Measurements from ENCODE around the gene PPP3CA.
"Not testable (repeated sequence)": the region's sequence is repeated elsewhere in the genome, so short reads cannot be mapped to it uniquely, and the experiment has no call there.

Gene PPP3CA

DNA sequence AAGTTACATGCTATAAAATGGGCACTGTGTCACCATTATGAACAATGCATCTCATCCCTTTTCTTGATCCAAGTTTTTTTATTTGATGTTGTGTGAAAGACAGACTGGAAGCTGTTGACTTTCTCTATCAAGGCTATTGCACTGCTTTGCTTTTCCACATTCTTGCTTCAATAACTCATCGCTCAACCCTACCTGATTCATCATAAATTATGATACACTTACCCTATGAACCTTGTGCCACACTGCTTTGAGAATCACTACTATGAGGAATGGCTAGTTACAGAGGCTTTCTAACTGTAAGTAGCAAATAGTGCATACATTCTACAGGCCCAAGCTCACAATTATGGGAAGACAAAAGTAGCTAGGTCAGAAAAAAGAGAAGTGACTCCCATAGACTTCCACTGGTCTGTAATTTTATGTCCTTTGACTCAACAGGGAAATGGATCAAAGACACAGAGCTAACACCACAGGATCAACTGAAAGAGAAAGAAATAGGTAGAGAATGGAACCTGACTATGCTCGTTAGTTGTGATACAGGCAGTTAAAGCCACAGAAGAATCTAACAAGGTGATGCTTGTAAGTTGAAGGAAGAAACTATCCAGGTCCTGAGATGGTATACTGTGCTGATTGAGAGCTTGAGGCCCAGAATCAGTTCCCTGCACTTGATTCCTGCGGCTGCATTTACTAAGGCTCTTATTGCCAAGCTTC lies 163.5 kb downstream of the PPP3CA start:
- TF ChIP-seq, protein P1, sequence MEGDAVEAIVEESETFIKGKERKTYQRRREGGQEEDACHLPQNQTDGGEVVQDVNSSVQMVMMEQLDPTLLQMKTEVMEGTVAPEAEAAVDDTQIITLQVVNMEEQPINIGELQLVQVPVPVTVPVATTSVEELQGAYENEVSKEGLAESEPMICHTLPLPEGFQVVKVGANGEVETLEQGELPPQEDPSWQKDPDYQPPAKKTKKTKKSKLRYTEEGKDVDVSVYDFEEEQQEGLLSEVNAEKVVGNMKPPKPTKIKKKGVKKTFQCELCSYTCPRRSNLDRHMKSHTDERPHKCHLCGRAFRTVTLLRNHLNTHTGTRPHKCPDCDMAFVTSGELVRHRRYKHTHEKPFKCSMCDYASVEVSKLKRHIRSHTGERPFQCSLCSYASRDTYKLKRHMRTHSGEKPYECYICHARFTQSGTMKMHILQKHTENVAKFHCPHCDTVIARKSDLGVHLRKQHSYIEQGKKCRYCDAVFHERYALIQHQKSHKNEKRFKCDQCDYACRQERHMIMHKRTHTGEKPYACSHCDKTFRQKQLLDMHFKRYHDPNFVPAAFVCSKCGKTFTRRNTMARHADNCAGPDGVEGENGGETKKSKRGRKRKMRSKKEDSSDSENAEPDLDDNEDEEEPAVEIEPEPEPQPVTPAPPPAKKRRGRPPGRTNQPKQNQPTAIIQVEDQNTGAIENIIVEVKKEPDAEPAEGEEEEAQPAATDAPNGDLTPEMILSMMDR (conservative IDR thresholded peaks at IDR 0.05; ENCODE audit: low read depth, low read length): no peak
- DNase-seq (ENCODE audit: low read depth): no peak
- H3K4me3 ChIP-seq (ENCODE audit: low read length): no peak overlapping the region

DNA sequence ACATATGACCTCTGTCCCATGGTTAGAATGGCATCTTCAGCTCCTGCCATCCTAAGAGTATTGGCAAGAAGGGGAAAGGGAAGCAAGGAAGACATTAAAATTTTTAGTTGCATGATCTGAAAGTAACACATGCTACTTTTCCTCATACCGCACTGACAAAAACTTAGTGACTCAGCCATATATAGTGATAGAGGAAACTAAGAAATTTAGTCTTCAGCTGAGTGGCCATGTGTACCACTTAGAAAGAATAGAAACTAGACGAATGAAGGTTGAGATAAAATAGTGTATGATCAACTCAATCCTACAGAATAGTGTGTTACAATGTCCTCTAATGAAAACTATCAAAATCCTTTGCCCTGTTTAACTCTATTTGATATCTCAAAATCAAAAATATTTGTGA lies 164.1 kb downstream of the PPP3CA start:
- DNase-seq (ENCODE audit: low read depth): no peak
- TF ChIP-seq, protein P1 (conservative IDR thresholded peaks at IDR 0.05; ENCODE audit: low read depth, low read length): no peak

DNA sequence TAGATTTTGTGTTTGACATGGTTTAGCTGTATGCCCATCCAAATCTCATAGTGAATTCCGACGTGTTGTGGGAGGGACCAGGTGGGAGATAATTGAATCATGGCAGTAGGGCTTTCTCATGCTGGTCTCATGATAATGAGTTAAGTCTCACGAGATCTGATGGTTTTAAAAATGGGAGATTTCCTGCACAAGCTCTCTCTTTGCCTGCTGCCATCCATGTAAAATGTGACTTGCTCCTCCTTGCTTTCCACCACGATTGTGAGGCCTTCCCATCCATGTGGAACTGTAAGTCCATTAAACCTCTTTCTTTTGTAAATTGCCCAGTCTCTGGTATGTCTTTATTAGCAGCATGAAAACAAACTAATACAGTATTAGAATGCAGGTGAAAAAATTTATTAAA lies 164.6 kb downstream of the PPP3CA start:
- H3K4me3 ChIP-seq (ENCODE audit: low read length); DNase-seq (ENCODE audit: low read depth): not testable (repeated sequence)

More for the DNA sequence above, 164.1 kb downstream of the PPP3CA start:
- H3K4me3 ChIP-seq (ENCODE audit: low read length): no peak overlapping the region

DNA sequence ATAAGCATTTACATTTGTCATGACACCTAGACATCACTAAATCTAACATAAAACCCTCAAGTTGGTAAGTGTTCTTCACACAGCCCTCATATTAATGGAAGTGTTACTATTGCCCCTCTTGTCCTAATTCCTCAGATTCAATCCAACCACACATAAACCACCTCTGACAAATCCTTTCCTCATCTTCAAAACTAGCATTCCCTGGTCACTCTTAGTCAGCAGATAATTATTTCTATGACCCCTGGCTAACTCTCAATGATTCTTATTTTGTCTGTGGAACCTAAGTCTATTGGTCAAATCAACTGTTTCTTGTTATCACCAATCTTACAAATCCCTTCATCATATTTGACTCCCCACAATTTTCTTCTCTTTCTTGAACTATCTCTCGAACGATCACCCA lies 168.6 kb downstream of the PPP3CA start:
- no peak for DNase-seq (ENCODE audit: low read depth)
- no peak overlapping the region for H3K4me3 ChIP-seq (ENCODE audit: low read length)
- TF ChIP-seq, protein P1 (conservative IDR thresholded peaks at IDR 0.05; ENCODE audit: low read depth, low read length): no peak

DNA sequence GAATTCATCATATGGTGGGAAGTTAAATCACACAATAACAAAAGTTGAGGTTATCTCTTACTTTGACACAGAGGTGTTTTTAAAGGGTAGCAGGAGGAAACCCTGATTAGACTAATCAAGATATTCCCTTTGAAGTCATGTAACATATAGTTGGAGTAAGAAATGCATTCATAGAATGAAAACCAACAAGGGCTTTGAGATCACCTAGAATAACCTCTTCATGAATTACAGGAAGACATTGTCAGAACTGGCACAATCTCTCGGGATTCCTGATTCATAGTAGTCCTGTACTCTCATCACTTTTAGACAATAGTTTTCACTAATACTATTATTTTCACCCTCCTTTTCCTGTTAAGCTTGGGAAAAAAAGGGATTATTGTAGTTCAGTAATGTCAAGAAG lies 170.2 kb downstream of the PPP3CA start:
- DNase-seq (ENCODE audit: low read depth): no peak
- TF ChIP-seq, protein P1 (conservative IDR thresholded peaks at IDR 0.05; ENCODE audit: low read depth, low read length): no peak
- no peak overlapping the region for H3K4me3 ChIP-seq (ENCODE audit: low read length)

DNA sequence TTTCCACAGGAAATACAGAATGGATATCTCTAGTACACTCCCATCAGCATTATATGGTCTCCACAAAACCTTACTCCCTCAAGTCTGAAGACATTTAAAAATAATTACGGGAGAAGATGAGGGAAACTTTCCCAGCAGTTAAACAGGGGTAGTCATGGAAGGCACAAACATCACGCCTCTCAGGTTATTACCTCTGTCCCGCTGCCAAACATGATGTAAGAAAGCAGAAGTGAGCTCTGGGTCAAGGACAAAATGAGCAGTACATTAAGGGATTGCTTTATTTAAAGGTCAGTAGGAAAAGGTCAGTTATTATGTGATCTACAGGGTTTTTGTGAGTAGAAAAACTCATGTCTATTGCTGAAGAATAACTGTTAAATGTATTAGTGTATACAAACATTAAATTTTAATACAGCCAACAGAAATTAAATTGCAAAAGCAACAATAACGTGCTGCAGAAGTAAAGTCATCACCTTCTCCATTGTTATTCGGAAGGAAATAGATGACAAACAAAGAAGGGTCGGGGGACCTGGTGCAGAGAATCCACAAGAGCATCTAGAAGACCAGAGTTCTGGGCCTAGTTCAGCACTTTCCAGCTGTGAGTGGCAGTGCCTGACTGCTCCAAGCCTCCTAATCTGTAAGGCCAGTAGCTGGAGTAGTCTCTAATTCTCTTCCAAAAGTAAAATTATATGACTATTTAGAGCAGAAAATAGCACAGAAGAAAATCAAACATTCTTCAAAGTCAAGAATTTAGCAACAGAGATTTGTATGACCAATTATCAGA lies 171.2 kb downstream of the PPP3CA start:
- TF ChIP-seq, protein P1 (conservative IDR thresholded peaks at IDR 0.05; ENCODE audit: low read depth, low read length): no peak
- DNase-seq (ENCODE audit: low read depth): no peak
- H3K4me3 ChIP-seq (ENCODE audit: low read length): no peak overlapping the region

DNA sequence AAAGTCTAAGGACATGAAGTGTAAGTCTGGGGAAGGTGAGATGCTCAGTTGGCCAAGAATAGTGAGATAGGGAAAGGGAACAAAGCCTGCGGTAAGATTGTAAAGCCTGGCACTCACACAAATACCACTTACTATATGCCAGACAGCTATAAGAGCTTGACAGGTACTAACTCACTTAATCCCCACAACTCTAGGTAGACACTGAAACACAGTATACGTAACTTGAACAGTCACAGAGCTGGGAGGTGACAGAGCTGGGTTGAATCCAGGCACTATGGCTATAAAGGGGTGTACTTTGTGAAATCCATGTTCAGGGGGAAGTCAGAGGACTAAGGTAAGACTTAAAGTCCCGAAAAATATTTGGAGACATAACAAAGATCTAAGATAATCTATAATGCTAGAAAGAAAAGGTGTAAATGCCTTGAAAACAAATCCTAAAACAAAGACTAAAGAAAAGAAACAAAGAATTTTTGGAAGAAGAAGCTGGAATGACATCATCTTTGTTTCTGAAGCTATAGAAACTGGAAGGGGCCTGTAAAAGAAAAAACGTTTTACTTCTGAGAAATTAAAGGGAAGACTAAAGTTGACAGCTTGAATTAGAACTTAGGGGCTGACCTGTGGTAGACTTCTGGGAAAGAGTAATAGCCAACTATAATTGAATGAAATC lies 172.5 kb downstream of the PPP3CA start:
- TF ChIP-seq, protein P1 (conservative IDR thresholded peaks at IDR 0.05; ENCODE audit: low read depth, low read length): no peak
- H3K4me3 ChIP-seq (ENCODE audit: low read length): no peak overlapping the region
- no peak for DNase-seq (ENCODE audit: low read depth)
